Gastrocnemius medialis (tissue), 4 donors: ENCODE measurements around the gene CFAP141. TPM values are rescaled to one million over a fixed set of nuclear protein-coding genes. Genes with fewer than 3 reads are reported as not detected.

Source experiments
- ATAC-seq, 2 donors: fragments of 150-250 bp; one replicate each; pipeline ENCODE4 v1.9.1; 2016
- DNase-seq, 2 donors: peaks; one replicate each; pipeline ENCODE4 v3.0.0-alpha.2; 2019
- H3K27ac ChIP-seq, 4 donors: fragments of 200-600 bp; sonication (generic); 1 replicate in 1 of 4; 2 replicates in 3 of 4; pipeline ENCODE4 v1.5.1; 2016 to 2018; ENCODE audit warnings: mild to moderate bottlenecking in 2 of 4, moderate library complexity in 1 of 4
- H3K27me3 ChIP-seq, 3 donors: fragments of 200-600 bp; sonication (generic) in 2 of 3; 1 replicate in 1 of 3; 2 replicates in 2 of 3; pipeline versions ENCODE4 v1.5.1 to v1.6.0; 2016 to 2019; ENCODE audit warnings: mild to moderate bottlenecking in 1 of 3, moderate library complexity in 1 of 3
- H3K36me3 ChIP-seq, 2 donors: fragments of 200-600 bp; sonication (generic) in 1 of 2; one replicate each; pipeline ENCODE4 v1.5.1; 2017 to 2018
- H3K4me1 ChIP-seq, 2 donors: fragments of 200-600 bp; sonication (generic) in 1 of 2; one replicate each; pipeline ENCODE4 v1.5.1; 2016 to 2017; ENCODE audit warnings: mild to moderate bottlenecking in 2 of 2
- H3K4me3 ChIP-seq, 4 donors: fragments of 200-600 bp; sonication (generic) in 3 of 4; 1 replicate in 1 of 4; 2 replicates in 3 of 4; pipeline ENCODE4 v1.5.1; 2016 to 2019; ENCODE audit warnings: mild to moderate bottlenecking in 2 of 4
- H3K9me3 ChIP-seq, 3 donors: fragments of 200-600 bp; sonication (generic) in 2 of 3; 1 replicate in 1 of 3; 2 replicates in 2 of 3; pipeline ENCODE4 v1.5.1; 2016 to 2019
- CTCF ChIP-seq, 5 experiments: fragments of 450-650 bp in 3 of 5; fragments of 200-600 bp in 2 of 5; sonication (generic) in 2 of 5; IDR thresholded peaks in 4 of 5; conservative IDR thresholded peaks in 1 of 5; 1 replicate in 4 of 5; 2 replicates in 1 of 5; pipeline ENCODE4 v1.5.1; 2016 to 2019; ENCODE audit warnings: antibody characterized with exemption in 5 of 5, mild to moderate bottlenecking in 3 of 5, moderate library complexity in 3 of 5
- POLR2A ChIP-seq, 2 donors: fragments of 450-650 bp; IDR thresholded peaks; one replicate each; pipeline ENCODE4 v1.6.1; 2017; ENCODE audit warnings: antibody characterized with exemption in 2 of 2, mild to moderate bottlenecking in 2 of 2, moderate library complexity in 2 of 2
- in situ Hi-C, 4 donors: fragments of 200-750 bp; cut with MboI; loops; one replicate each; pipeline versions ENCODE4 v1.15.0 to v1.8.0; 2017; ENCODE audit warnings: low sequenced_read_pairs in 4 of 4
- intact Hi-C: fragments of 100-400 bp; cut with DNase I; formaldehyde crosslinking; loops from one replicate; pipeline ENCODE4 v1.15.1; 2023; ENCODE audit warnings: low total_unique reads
- total RNA-seq, 4 donors: library from RNA; depleted of rRNA; stranded (reverse); fragments of >200 nt; gene quantifications; one replicate each; pipeline versions ENCODE4 v1.1.0 to v1.2.3, GENCODE V29; 2016

The CFAP141 gene
- total RNA-seq, 4 donors from 2014 or later: not detected

DNA sequence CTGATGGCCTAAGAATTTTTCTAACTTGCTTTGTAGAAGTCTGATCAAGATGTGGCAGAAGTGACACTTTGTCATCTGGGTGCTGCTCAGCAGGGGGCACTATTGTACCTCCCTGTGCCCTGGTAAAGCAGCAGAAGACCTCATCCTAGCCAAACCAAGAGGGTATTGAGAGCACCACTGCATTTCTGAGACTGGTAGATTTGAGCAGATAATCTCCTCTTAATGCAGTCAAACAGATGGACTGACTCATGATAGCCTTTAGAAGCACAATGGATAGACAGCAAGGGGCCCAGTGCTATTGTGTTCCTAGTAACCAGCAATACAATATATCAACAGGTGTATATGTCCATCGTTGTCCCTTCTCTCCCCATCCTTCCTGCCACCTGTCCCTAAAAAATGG, 20.0 kb downstream of the CFAP141 start:
- H3K27ac ChIP-seq: peak overlapping the region; percentile 86 to 93 (median 90)

GRCh38 chr1:154183046-154183915, 22.9 kb downstream of the CFAP141 start:
- Histone ChIP-seq H3K4me1 (peaks cover 60 to 61% of the 10 kb centered on the region in 2 donors), H3K27me3 (no peaks in the 10 kb centered on the region), H3K27ac (peak overlapping the region; percentile 86 to 93 (median 90)), H3K4me3 (peak overlapping the region; percentile 69 to 89 (median 82)), H3K9me3 (no peaks in the 10 kb centered on the region), H3K36me3 (peaks cover 0 to 15% of the 10 kb centered on the region in 2 donors)
- DNase-seq: peak; percentile 88 to 92
- TF ChIP-seq POLR2A (IDR thresholded peaks at IDR 0.05) (peak; percentile 94 to 96), CTCF (IDR thresholded peaks at IDR 0.05 in 4 of 5, conservative IDR thresholded peaks at IDR 0.05 in 1 of 5) (peak in 1 of 5 experiments; percentile 35)
- intact Hi-C loops: loop anchor here (1.0 to 10.0 kb wide), 3 partner anchors 37 to 188 kb away; partner anchors contain the start of genes HAX1, RPS27 and UBAP2L
- peak; percentile 73 to 83 for ATAC-seq
- in situ Hi-C loops: loop anchor here in 1 of 4 donors (10.0 kb wide), 1 partner anchor 92 kb away; the partner anchor contains the start of gene HAX1

More for the DNA sequence above, 20.0 kb downstream of the CFAP141 start:
- no peak for TF ChIP-seq POLR2A (IDR thresholded peaks at IDR 0.05)
- TF ChIP-seq CTCF (IDR thresholded peaks at IDR 0.05 in 4 of 5, conservative IDR thresholded peaks at IDR 0.05 in 1 of 5): peak; percentile 30 to 71 (median 59)
- ATAC-seq (no peak), DNase-seq (peak in 1 of 2 donors; percentile 62)
- no peaks in the 10 kb centered on the region for H3K36me3 ChIP-seq
- intact Hi-C loops: loop anchor here (10.0 kb wide), 1 partner anchor 191 kb away; the partner anchor contains the start of gene RPS27
- no peaks in the 10 kb centered on the region for H3K27me3 ChIP-seq
- no peak overlapping the region for H3K4me3 ChIP-seq
- no peaks in the 10 kb centered on the region for H3K9me3 ChIP-seq
- H3K4me1 ChIP-seq: peaks cover 31 to 34% of the 10 kb centered on the region in 2 donors
- in situ Hi-C loops: loop anchor here in 1 of 4 donors (10.0 kb wide), 1 partner anchor 89 kb away; the partner anchor contains the start of gene HAX1

DNA sequence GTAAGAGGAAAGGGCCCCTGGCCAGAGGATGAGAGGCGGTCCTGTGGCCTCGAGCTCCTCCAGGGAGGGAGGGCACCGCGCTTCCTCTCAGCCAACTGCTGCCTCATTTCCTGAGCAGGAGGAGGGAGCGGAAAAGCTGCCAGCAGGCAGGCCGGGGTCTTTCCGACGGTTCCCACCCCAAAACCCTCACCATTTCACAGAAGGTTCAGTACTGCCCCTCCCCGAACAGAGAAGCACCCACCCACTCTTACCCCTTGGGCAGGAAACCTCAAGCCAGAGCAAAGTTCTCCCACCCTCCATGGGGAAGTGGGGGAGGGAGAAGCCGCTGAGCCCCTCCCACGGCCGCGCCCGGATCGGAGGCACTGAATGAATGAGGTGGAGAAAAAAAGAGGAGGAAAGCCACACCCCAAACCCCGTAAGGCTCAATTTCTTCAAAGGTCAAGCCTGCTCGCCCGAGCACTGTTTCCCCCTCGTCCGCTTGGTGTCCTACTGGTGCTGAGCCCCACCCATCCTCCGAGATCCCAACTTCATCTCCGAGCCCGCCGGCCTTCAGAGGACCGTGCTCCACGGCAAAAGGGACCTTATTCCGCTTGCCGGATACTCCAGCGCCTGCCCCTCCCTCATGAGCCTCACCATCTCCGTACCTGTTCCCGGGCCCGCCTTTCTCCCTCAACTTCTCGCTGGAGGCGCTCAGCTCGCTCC, 23.6 kb downstream of the CFAP141 start:
- H3K4me1 ChIP-seq: peaks cover 67 to 68% of the 10 kb centered on the region in 2 donors
- H3K4me3 ChIP-seq: peak overlapping the region; percentile 69 to 89 (median 82)
- H3K27me3 ChIP-seq: no peaks in the 10 kb centered on the region
- ATAC-seq: peak; percentile 21 to 25
- TF ChIP-seq POLR2A (IDR thresholded peaks at IDR 0.05) (no peak), CTCF (IDR thresholded peaks at IDR 0.05 in 4 of 5, conservative IDR thresholded peaks at IDR 0.05 in 1 of 5) (no peak)
- H3K27ac ChIP-seq: peak overlapping the region; percentile 86 to 93 (median 90)
- intact Hi-C loops: loop anchor here (1.0 to 10.0 kb wide), 3 partner anchors 38 to 188 kb away; partner anchors contain the start of genes HAX1, RPS27 and UBAP2L
- H3K36me3 ChIP-seq: peaks cover 0 to 21% of the 10 kb centered on the region in 2 donors
- DNase-seq: peak; percentile 55 to 65
- in situ Hi-C loops: loop anchor here in 1 of 4 donors (10.0 kb wide), 1 partner anchor 92 kb away; the partner anchor contains the start of gene HAX1
- no peaks in the 10 kb centered on the region for H3K9me3 ChIP-seq

GRCh38 chr1:154181944-154182343, 24.2 kb downstream of the CFAP141 start:
- Histone ChIP-seq H3K9me3 (no peaks in the 10 kb centered on the region), H3K4me3 (peak overlapping the region; percentile 69 to 89 (median 82)), H3K4me1 (peaks cover 66 to 73% of the 10 kb centered on the region in 2 donors), H3K27ac (peak overlapping the region; percentile 86 to 93 (median 90)), H3K36me3 (peaks cover 0 to 21% of the 10 kb centered on the region in 2 donors), H3K27me3 (no peaks in the 10 kb centered on the region)
- TF ChIP-seq CTCF (IDR thresholded peaks at IDR 0.05 in 4 of 5, conservative IDR thresholded peaks at IDR 0.05 in 1 of 5) (no peak), POLR2A (IDR thresholded peaks at IDR 0.05) (no peak)
- intact Hi-C loops: loop anchor here (10.0 kb wide), 1 partner anchor 187 kb away; the partner anchor contains the start of gene RPS27
- DNase-seq: no peak
- in situ Hi-C loops: loop anchor here in 1 of 4 donors (10.0 kb wide), 1 partner anchor 93 kb away; the partner anchor contains the start of gene HAX1
- ATAC-seq: no peak
